ENCODE measurements around the gene ST6GALNAC6.

ST6GALNAC6 gene

GRCh38 chr9:127931092-127931881, 31.9 kb upstream of the ST6GALNAC6 start:
- DNase-seq, result peak; percentile 90

GRCh38 chr9:127930231-127931091, 31.1 kb upstream of the ST6GALNAC6 start, which contains the start of gene PIP5KL1:
Gene PIP5KL1, minus strand, starts transcription at chr9:127930777. Its CDS starts 25 bp downstream, at chr9:127930752.
- peak; percentile 83 for DNase-seq

- no peak for DNase-seq
Observed at GRCh38 chr9:127929625-127929979, 30.2 kb upstream of the ST6GALNAC6 start.

- no peak for DNase-seq
Observed at GRCh38 chr9:127928676-127929624, 29.5 kb upstream of the ST6GALNAC6 start.

GRCh38 chr9:127927988-127928675, 28.7 kb upstream of the ST6GALNAC6 start:
- DNase-seq, result no peak

- peak; percentile 81 for DNase-seq
Observed at GRCh38 chr9:127927201-127927987, 28.0 kb upstream of the ST6GALNAC6 start.

- DNase-seq, result no peak
Observed at GRCh38 chr9:127926906-127927200, 27.4 kb upstream of the ST6GALNAC6 start.

- DNase-seq, result no peak
Observed at GRCh38 chr9:127925959-127926905, 26.8 kb upstream of the ST6GALNAC6 start.

GRCh38 chr9:127924736-127925444, 25.5 kb upstream of the ST6GALNAC6 start:
- DNase-seq, result no peak

GRCh38 chr9:127923771-127924170, 24.4 kb upstream of the ST6GALNAC6 start:
- DNase-seq, result no peak

GRCh38 chr9:127923046-127923445, 23.6 kb upstream of the ST6GALNAC6 start:
- no peak for DNase-seq

- no peak for DNase-seq
Observed at GRCh38 chr9:127921557-127922120, 22.2 kb upstream of the ST6GALNAC6 start.

GRCh38 chr9:127920794-127921193, 21.4 kb upstream of the ST6GALNAC6 start:
- no peak for DNase-seq

GRCh38 chr9:127919253-127919815, 19.9 kb upstream of the ST6GALNAC6 start:
- no peak for DNase-seq

- DNase-seq, result no peak
Observed at GRCh38 chr9:127918183-127919107, 19.0 kb upstream of the ST6GALNAC6 start.

- no peak for DNase-seq
Observed at GRCh38 chr9:127917603-127918002, 18.2 kb upstream of the ST6GALNAC6 start.

GRCh38 chr9:127916720-127917581, 17.5 kb upstream of the ST6GALNAC6 start, which contains the start of gene ST6GALNAC4:
Gene ST6GALNAC4, minus strand, starts transcription at chr9:127917041. Its CDS starts 622 bp downstream, at chr9:127916419.
- peak; percentile 69 for DNase-seq
